Measurements from ENCODE around the gene CIART.

DNA sequence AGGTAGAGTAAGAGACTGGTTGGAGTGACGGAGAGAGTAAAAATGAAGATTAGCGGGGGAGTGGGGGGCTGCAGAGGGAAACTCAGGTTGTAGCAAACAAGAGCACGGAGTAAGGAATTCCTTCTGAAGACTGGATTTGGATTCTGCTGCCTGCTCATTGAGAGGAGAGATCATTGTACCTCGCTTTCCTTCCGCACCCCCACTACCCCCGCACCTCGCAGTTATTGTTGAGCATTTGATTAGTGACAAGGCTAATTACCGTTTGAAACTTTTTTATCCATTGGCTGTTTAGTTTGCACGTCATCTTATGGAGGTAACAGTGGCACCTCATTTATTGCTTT lies 39.4 kb downstream of the CIART start:
- TF ChIP-seq POLR2A (IDR thresholded peaks at IDR 0.05) (no peak), POLR2AphosphoS5 (IDR thresholded peaks at IDR 0.05) (no peak)
- TF ChIP-seq, protein P1, sequence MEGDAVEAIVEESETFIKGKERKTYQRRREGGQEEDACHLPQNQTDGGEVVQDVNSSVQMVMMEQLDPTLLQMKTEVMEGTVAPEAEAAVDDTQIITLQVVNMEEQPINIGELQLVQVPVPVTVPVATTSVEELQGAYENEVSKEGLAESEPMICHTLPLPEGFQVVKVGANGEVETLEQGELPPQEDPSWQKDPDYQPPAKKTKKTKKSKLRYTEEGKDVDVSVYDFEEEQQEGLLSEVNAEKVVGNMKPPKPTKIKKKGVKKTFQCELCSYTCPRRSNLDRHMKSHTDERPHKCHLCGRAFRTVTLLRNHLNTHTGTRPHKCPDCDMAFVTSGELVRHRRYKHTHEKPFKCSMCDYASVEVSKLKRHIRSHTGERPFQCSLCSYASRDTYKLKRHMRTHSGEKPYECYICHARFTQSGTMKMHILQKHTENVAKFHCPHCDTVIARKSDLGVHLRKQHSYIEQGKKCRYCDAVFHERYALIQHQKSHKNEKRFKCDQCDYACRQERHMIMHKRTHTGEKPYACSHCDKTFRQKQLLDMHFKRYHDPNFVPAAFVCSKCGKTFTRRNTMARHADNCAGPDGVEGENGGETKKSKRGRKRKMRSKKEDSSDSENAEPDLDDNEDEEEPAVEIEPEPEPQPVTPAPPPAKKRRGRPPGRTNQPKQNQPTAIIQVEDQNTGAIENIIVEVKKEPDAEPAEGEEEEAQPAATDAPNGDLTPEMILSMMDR (IDR thresholded peaks at IDR 0.05 in 8 of 11, conservative IDR thresholded peaks at IDR 0.05 in 3 of 11): no peak

Data from spleen (tissue), 7 donors.